K562 (cell line): Measurements from ENCODE around the gene LMAN2. TPM values are rescaled to one million over a fixed set of nuclear protein-coding genes. Genes with fewer than 3 reads are reported as not detected.

Experiments used
- GABPA ChIP-seq: fragments of 200-800 bp; sonication (Bioruptor generic); conservative IDR thresholded peaks from 2 replicates; pipeline ENCODE4 v1.6.1; 2016; ENCODE audit warnings: low read depth, missing genetic modification characterization, missing compliant biosample characterization
- TBP ChIP-seq: optimal IDR thresholded peaks from 2 replicates; pipeline ENCODE3; 2011; ENCODE audit warnings: low read depth, low read length, improper control_type of control experiment
- ZNF224 ChIP-seq: sonication (generic); formaldehyde crosslinking; IDR thresholded peaks from 2 replicates; pipeline ENCODE4 v1.8.0; 2022; ENCODE audit warnings: mild to moderate bottlenecking, missing genetic modification reagents
- polyA plus RNA-seq, 8 experiments: library from polyadenylated mRNA; depleted of rRNA in 4 of 8; stranded (reverse) in 5 of 8; unstranded in 3 of 8; fragments of >200 nt; fragmentation: Nextera tagmentation in 2 of 8; fragmentation: Illumina TruSeq in 1 of 8; extraction: Ambion mirVana in 2 of 8; extraction: Trizol in 1 of 8; gene quantifications; 2 replicates each; pipeline versions ENCODE4 v1.2.1 to v1.2.3, GENCODE V29; 2011 to 2014; ENCODE audit warnings: inconsistent platforms in 1 of 8, missing spikeins in 1 of 8
- total RNA-seq, 7 experiments: library from RNA; depleted of rRNA in 6 of 7; stranded (reverse); fragments of >200 nt in 6 of 7; fragmentation: Illumina TruSeq in 2 of 7; extraction: Trizol in 2 of 7; gene quantifications; 2 replicates each; pipeline versions ENCODE4 v1.2.1 to v1.2.3, GENCODE V29; 2011 to 2021; ENCODE audit warnings: low replicate concordance in 1 of 7
- TF ChIP-seq, protein P1 (sequence below), 2 experiments: fragments of 450-650 bp in 1 of 2; sonication (generic) in 1 of 2; formaldehyde crosslinking in 1 of 2; IDR thresholded peaks; 2 replicates each; pipeline versions ENCODE4 v1.7.1 to v1.9.0; 2016 to 2022; ENCODE audit warnings: inconsistent platforms in 1 of 2, mild to moderate bottlenecking in 1 of 2, missing genetic modification reagents in 1 of 2
- TF ChIP-seq, protein P2 (sequence below), 2 experiments: fragments of 450-650 bp; IDR thresholded peaks; 2 replicates each; pipeline ENCODE4 v1.6.1; 2018; ENCODE audit warnings: mild to moderate bottlenecking in 2 of 2, low read depth in 1 of 2; ENCODE audit not compliant: partially characterized antibody in 2 of 2

The LMAN2 gene
- total and polyA plus RNA-seq, 9 of the 15 experiments (the other 6 are each of a cell fraction or from before 2014, with no cell fraction given): 2.7 to 254 (median 136) TPM

DNA sequence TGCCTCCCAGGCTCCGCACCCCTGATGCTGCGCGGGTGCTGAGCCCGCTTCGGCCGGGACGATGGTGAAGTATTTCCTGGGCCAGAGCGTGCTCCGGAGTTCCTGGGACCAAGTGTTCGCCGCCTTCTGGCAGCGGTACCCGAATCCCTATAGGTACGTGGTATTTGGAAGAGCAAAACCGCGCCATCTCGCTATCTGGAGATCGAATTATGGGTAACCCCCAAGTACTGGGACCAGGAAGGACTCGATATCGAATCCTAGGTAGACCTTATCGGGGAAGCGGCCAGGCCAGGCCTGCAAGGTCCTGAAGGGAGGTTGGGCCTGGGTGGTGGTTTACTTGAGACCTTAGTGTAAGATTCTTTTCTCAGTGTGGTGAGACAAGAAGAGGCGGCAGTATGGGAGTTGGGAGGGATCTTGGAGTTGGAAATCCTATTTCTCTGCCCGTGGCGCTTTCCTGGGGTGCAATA lies 47.5 kb downstream of the LMAN2 start (continued):
- TF ChIP-seq, protein P1, sequence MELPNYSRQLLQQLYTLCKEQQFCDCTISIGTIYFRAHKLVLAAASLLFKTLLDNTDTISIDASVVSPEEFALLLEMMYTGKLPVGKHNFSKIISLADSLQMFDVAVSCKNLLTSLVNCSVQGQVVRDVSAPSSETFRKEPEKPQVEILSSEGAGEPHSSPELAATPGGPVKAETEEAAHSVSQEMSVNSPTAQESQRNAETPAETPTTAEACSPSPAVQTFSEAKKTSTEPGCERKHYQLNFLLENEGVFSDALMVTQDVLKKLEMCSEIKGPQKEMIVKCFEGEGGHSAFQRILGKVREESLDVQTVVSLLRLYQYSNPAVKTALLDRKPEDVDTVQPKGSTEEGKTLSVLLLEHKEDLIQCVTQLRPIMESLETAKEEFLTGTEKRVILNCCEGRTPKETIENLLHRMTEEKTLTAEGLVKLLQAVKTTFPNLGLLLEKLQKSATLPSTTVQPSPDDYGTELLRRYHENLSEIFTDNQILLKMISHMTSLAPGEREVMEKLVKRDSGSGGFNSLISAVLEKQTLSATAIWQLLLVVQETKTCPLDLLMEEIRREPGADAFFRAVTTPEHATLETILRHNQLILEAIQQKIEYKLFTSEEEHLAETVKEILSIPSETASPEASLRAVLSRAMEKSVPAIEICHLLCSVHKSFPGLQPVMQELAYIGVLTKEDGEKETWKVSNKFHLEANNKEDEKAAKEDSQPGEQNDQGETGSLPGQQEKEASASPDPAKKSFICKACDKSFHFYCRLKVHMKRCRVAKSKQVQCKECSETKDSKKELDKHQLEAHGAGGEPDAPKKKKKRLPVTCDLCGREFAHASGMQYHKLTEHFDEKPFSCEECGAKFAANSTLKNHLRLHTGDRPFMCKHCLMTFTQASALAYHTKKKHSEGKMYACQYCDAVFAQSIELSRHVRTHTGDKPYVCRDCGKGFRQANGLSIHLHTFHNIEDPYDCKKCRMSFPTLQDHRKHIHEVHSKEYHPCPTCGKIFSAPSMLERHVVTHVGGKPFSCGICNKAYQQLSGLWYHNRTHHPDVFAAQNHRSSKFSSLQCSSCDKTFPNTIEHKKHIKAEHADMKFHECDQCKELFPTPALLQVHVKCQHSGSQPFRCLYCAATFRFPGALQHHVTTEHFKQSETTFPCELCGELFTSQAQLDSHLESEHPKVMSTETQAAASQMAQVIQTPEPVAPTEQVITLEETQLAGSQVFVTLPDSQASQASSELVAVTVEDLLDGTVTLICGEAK (IDR thresholded peaks at IDR 0.05): no peak
- TF ChIP-seq, protein P1 (CRISPR knock-in tag; IDR thresholded peaks at IDR 0.05): no peak
- TF ChIP-seq GABPA (tag) (peak; percentile 89), ZNF224 (CRISPR knock-in tag) (no peak), TBP (peak; percentile 19)
- TF ChIP-seq, protein P2, sequence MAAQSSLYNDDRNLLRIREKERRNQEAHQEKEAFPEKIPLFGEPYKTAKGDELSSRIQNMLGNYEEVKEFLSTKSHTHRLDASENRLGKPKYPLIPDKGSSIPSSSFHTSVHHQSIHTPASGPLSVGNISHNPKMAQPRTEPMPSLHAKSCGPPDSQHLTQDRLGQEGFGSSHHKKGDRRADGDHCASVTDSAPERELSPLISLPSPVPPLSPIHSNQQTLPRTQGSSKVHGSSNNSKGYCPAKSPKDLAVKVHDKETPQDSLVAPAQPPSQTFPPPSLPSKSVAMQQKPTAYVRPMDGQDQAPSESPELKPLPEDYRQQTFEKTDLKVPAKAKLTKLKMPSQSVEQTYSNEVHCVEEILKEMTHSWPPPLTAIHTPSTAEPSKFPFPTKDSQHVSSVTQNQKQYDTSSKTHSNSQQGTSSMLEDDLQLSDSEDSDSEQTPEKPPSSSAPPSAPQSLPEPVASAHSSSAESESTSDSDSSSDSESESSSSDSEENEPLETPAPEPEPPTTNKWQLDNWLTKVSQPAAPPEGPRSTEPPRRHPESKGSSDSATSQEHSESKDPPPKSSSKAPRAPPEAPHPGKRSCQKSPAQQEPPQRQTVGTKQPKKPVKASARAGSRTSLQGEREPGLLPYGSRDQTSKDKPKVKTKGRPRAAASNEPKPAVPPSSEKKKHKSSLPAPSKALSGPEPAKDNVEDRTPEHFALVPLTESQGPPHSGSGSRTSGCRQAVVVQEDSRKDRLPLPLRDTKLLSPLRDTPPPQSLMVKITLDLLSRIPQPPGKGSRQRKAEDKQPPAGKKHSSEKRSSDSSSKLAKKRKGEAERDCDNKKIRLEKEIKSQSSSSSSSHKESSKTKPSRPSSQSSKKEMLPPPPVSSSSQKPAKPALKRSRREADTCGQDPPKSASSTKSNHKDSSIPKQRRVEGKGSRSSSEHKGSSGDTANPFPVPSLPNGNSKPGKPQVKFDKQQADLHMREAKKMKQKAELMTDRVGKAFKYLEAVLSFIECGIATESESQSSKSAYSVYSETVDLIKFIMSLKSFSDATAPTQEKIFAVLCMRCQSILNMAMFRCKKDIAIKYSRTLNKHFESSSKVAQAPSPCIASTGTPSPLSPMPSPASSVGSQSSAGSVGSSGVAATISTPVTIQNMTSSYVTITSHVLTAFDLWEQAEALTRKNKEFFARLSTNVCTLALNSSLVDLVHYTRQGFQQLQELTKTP (IDR thresholded peaks at IDR 0.05; ENCODE audit: low read depth in 1 of 2, partially characterized antibody in 2 of 2): no peak
